Retinal pigment epithelial cell (primary cell): ENCODE measurements around the gene MED27.

Experiments used
- DNase-seq: peaks from one replicate; pipeline ENCODE4 v3.0.0-alpha.2; 2010; ENCODE audit warnings: low read depth
- H3K4me3 ChIP-seq: 2 replicates; pipeline ENCODE4 v1.5.1; 2011; ENCODE audit warnings: mild to moderate bottlenecking, low read length, control low read depth, moderate library complexity
- TF ChIP-seq, protein P1 (sequence below): conservative IDR thresholded peaks from 2 replicates; pipeline ENCODE4 v1.5.1; 2011; ENCODE audit warnings: low read depth, low read length, control low read depth, inconsistent platforms

MED27 gene

GRCh38 chr9:131841765-131842318 lies 237.8 kb downstream of the MED27 start:
- H3K4me3 ChIP-seq, result no peak overlapping the region
- no peak for DNase-seq
- TF ChIP-seq, protein P1, sequence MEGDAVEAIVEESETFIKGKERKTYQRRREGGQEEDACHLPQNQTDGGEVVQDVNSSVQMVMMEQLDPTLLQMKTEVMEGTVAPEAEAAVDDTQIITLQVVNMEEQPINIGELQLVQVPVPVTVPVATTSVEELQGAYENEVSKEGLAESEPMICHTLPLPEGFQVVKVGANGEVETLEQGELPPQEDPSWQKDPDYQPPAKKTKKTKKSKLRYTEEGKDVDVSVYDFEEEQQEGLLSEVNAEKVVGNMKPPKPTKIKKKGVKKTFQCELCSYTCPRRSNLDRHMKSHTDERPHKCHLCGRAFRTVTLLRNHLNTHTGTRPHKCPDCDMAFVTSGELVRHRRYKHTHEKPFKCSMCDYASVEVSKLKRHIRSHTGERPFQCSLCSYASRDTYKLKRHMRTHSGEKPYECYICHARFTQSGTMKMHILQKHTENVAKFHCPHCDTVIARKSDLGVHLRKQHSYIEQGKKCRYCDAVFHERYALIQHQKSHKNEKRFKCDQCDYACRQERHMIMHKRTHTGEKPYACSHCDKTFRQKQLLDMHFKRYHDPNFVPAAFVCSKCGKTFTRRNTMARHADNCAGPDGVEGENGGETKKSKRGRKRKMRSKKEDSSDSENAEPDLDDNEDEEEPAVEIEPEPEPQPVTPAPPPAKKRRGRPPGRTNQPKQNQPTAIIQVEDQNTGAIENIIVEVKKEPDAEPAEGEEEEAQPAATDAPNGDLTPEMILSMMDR, result no peak

GRCh38 chr9:131840751-131841702 lies 238.6 kb downstream of the MED27 start:
- no peak for DNase-seq
- TF ChIP-seq, protein P1, result no peak
- no peak overlapping the region for H3K4me3 ChIP-seq

GRCh38 chr9:131840220-131840619 lies 239.4 kb downstream of the MED27 start:
- TF ChIP-seq, protein P1, result no peak
- H3K4me3 ChIP-seq, result no peak overlapping the region
- no peak for DNase-seq

DNA sequence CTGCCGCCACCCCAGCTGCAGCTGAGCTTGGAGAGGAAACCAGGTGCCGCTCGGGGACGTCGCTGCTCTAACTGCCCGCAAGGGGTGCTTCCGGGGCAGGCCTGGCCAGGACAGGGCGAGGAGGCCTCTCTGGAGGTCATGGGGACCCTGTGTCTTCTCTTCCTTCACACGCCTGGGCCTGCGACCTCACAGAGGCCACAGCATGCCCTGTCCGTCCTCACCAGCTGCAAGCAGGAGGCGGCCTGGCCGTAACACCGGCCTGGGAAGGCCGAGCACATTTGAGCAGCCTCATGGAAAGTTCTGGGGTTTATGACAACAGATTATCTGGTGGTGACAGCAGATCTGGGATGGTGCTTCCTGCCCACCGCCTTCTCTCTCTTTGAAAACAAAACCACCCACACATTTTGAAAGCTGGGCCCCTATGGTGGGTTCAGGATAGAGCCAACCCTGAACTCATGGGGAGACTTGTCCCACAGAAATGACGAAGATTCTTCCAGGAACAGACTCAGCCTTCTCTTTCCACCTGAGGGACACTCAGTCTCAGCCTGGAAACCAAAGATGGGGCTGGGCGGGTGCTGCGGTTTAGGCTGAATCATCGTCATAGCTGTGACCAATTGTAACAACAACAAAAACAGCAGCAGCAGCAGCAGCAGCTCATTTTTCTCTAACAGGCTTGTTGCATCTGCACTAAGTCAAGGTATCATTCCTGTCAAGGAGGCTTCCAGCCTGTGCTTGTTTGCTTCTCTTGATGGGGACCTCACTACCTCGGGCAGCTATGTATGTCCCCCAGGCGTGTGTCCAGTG lies 240.2 kb downstream of the MED27 start:
- TF ChIP-seq, protein P1, result no peak
- H3K4me3 ChIP-seq, result no peak overlapping the region
- DNase-seq, result no peak

DNA sequence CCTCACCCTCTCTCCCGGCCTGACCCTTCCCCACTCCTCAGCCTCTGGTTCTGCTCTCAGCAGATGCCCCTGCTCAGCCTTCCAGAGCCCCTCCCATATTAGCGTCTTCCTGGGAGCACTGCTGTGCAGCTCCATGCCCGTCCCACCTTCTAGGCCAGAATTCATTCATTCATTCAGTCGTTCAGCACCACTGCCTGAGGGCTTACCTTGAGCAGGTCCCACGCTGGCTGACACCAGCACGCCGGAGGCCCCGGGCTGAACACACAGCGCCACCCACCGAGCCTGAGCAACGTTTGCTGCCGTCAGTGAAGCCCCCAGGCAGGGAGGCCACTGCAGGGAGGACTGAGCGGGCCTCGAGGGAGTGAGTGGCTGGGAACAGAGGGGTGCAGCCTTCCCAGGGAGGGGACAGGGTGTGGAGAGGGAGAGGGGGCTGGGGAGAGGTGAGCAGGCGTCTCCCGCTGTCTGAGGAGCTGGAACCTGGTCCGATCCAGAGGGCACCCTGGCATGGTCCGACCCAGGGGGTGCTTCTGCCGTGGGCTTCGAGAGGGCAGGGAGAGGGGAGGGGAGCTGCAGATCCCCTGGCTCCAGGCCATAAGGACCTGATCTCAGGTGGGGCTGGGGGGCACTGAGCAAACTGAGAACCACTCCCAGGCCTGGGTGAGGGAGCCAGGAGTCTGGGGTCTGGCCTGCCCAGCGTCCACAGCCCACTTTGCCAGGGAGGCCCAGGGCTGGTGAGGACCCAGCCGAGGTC lies 241.0 kb downstream of the MED27 start:
- no peak for DNase-seq
- TF ChIP-seq, protein P1, result no peak
- H3K4me3 ChIP-seq, result no peak overlapping the region

DNA sequence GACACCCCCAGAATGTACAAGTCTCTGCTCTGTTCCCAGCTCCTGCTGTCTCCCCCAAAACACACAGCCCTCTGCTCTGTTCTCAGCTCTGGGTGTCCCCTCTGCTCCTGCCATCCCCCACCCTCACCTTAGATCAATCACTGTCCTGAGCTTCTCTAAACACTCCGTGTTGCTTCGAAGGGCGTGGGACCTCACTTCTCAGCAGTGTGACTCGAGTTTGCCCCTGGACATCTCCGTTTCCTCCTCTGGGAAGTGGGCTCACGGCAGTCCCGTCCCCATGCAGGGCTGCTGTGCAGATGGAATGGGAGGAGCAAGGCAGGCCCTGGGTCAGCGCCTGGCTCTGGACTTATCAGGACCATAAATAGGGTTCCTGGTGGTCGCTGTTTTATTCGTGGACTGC lies 241.8 kb downstream of the MED27 start:
- DNase-seq, result no peak
- TF ChIP-seq, protein P1, result no peak
- no peak overlapping the region for H3K4me3 ChIP-seq
